Fibroblast of mammary gland (primary cell): Measurements from ENCODE around the gene TCF25.
"Not testable (repeated sequence)": the region's sequence is repeated elsewhere in the genome, so short reads cannot be mapped to it uniquely, and the experiment has no call there.

Experiments used
- DNase-seq: peaks from one replicate; pipeline ENCODE4 v3.0.0-alpha.2; 2010; ENCODE audit warnings: low read depth
- H3K4me3 ChIP-seq: 2 replicates; pipeline ENCODE4 v1.5.1; 2011; ENCODE audit warnings: low read depth, mild to moderate bottlenecking, low read length, moderate library complexity; ENCODE audit not compliant: control insufficient read depth
- CTCF ChIP-seq: conservative IDR thresholded peaks from 2 replicates; pipeline ENCODE4 v1.5.1; 2011; ENCODE audit warnings: low read depth, low read length, inconsistent platforms; ENCODE audit not compliant: control insufficient read depth, insufficient read depth

The TCF25 gene

GRCh38 chr16:89923640-89924296 is 50.4 kb downstream of the TCF25 start:
- no peak for DNase-seq
- TF ChIP-seq CTCF: no peak
- H3K4me3 ChIP-seq: peak overlapping the region; percentile 57

GRCh38 chr16:89924297-89924924 is 51.0 kb downstream of the TCF25 start:
- H3K4me3 ChIP-seq: peak overlapping the region; percentile 57
- no peak for TF ChIP-seq CTCF
- peak; percentile 32 for DNase-seq

DNA sequence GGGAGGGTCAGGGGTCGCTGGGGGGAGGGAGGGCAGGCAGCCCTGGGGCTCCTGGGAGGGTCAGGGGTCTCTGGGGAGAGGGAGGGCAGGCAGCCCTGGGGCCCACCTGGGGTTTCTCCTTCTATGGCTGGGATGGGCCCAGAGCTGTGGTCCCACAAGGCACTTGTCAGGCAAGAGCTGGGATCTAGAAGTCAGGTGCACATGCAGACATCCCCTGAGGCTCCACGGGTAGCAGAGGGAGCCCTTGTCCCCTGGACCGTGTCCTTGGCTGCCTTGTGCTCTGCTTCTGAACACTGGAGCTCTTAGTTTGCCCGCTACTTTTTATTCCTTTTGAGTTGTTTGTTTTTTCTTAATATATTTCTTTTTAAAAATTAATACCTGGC is 51.5 kb downstream of the TCF25 start:
- TF ChIP-seq CTCF: no peak
- DNase-seq: no peak
- peak overlapping the region; percentile 57 for H3K4me3 ChIP-seq

DNA sequence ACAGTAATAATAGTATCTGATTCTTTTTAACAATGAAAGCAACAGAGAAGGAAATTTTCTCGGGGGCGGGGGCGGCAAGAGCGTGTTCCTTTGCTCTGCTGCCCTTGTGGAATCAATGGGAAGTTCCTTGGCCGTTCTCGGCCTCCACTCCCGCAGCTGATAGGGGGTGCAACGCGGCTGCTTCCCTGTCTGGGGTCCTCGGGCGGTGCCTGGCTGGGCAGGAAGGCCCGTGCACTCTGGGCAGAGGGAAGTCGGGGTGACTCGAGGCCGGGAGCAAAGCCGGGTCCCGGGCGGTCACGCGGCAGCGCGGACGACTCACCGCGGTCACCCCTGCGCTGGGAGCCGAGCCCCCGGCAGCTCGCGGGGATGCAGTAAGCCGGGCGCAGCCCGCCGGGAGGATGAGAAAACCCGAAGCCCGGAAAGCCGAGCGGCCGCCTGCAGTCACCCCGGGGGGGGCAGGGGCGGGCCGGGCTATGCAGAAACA is 52.2 kb downstream of the TCF25 start:
- TF ChIP-seq CTCF: no peak
- peak; percentile 21 for DNase-seq
- peak overlapping the region; percentile 48 for H3K4me3 ChIP-seq

DNA sequence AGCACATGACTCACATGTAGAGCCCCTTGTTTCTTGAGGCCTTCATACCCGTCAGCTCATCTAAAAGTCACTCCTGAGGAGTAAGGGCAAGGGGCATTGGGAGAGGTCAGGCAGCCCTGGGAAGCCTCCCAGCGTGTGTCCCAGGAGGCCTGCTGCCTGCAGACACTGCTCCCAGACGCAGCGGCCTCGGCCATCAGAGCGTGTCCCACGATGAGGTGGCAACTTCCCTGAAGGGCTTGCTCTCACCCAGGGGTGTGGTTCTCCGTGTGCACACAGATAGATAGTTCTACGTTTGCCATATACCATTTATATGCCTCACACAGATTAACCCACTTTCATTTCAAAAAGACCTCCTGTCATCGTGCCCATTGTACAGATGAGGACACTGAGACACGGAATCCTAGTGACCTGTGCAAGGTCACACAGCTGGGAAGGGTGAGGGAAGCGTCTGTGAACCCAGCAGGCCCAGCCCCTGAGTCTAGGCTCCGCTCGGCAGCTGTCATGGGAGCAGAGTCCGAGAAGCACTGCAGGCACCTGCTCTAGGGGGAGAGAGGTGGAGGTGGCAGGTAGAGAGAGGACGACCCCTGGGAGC is 58.0 kb downstream of the TCF25 start:
- no peak for DNase-seq
- no peak for TF ChIP-seq CTCF
- no peak overlapping the region for H3K4me3 ChIP-seq

GRCh38 chr16:89931964-89932363 is 58.6 kb downstream of the TCF25 start:
- no peak overlapping the region for H3K4me3 ChIP-seq
- no peak for TF ChIP-seq CTCF
- DNase-seq: no peak

DNA sequence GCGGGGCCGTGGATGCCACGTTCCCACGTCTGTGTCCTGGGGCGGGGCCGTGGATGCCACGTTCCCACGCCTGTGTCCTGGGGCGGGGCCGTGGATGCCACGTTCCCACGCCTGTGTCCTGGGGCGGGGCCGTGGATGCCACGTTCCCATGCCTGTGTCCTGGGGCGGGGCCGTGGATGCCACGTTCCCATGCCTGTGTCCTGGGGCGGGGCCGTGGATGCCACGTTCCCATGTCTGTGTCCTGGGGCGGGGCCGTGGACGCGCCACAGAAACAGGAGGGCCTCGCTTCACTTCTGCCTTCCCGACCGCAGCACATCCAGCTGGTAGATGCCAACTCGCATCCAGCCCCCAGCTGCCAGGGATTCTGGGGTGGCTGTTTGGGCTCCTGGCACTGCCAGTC is 60.6 kb downstream of the TCF25 start:
- DNase-seq, H3K4me3 ChIP-seq: not testable (repeated sequence)
